HG03575 (cell line): ENCODE results near the gene ADGRB3.
"Not testable (repeated sequence)": the region's sequence is repeated elsewhere in the genome, so short reads cannot be mapped to it uniquely, and the experiment has no call there.

ENCODE experiments used
- ATAC-seq: cut with Tn5 transposase; IDR thresholded peaks from one replicate; pipeline ENCODE4 v1.9.1; 2021; ENCODE audit not compliant: unreplicated experiment, insufficient number of reproducible peaks, low FRiP score; ENCODE audit errors: extremely low read depth

Gene ADGRB3

DNA sequence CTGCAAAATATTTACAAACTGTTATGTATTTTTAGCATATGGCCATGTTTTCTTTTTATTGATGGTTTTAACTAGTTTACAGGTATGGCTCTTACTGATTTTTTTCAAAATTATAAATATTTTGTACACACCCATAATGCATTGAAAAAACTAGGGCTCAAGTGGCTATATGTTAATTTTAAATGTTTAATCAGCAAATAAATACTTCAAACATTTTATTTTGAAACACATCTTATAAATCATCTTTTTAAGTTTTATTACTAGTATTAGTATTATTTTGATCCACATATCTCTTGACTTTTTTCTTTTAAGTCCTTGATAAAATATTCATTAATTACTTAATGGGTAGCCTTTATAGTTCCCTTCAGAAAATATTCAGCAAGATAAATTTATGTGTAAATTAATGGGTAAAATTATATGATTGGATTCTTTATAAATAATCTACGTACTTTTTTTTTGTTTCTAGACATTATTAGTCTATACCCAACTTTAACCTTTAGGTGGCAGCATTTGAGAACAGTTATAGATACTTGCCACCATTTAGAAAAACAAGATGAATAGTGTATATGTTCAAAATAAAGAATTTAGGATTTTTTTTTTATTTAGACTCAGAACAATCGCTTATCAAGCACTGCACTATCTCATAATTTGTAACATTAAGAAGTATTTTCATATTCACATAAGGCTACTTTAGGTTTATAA lies 241.9 kb downstream of the ADGRB3 start:
- peak; percentile 78 for ATAC-seq

DNA sequence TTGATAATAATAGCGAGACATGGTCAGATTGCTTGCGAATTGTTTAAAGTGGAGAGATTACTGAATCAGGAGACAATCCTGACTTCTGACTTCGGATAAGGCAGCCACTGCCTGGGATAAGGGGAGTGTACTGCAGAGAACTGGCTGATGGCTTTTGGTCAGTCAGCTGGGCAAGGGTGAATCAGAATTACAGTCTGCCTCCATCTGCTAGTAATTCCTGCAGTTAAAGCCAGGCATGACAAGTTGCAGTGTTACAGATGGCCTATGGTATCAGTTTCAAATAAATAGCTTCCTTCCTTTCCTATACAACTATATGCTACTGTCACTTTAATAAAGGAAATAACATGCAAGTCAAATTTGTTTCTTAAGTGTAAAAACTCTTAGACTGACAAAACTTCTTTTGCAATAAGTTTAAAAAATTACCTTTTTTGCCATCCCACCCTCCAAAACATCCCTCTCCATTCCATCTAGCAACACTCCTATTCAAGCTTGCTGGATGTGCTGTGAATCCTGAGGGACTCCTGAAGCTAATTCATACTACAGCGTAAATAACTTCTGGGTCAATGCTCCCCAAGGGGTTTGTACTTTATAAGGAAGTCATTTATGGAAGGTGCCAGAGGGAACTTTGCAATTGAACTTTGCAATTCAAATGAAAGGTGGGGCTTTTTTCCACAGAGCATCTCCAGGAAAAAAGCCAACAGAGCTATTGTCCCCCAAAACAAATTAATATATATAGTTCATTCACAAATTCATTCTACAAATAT lies 245.2 kb downstream of the ADGRB3 start:
- ATAC-seq, result no peak

DNA sequence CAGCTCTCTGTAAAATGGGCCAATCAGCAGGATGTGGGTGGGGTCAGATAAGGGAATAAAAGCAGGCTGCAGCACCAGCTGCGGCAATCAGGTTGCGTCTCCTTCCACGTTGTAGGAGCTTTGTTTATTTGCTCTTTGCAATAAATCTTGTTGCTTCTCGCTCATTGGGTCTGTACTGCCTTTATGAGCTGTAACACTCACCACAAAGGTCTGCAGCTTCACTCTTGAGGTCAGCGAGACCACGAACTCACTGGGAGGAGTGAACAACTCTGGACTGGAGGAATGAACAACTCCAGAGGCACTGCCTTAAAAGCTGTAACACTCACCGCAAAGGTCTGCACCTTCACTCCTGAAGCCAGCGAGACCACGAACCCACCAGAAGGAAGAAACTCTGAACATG lies 248.2 kb downstream of the ADGRB3 start:
- not testable (repeated sequence) for ATAC-seq

DNA sequence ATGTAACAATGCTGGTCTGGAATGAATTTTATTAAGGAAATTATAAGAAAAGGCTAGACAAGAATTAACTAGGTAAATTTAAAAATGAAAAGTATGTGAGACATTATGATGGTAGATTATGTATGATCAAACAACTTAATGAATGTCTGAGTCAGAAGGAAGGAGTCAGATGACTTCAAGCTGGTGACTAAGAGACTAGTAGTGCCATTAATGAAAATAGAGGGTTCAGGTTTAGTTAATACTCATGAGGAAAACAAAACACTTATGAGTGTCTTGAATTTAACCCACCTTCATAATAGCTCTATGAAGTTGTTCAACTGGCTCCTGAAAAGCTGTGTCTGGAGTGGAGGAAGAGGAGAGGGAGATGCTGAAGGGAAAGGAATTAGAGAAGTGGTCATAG lies 256.3 kb downstream of the ADGRB3 start:
- no peak for ATAC-seq

DNA sequence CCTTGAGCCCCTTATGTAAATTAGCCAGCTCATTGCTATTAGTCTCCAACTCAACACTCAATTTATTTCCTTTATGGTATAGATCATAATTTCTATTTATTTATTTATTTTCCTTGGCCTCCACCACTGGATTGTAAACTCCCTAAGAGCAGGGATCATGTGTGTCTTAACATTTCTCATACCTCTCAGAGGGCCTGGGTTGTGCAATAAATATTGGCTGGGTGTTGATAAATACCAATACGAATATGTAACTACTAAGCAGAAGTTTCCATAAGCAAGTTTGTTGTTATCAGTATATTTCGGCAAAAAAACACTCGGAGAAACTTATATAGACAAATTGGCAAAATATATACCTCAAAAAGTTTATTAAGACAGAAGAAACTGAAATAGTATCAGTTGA lies 257.4 kb downstream of the ADGRB3 start:
- ATAC-seq, result no peak

DNA sequence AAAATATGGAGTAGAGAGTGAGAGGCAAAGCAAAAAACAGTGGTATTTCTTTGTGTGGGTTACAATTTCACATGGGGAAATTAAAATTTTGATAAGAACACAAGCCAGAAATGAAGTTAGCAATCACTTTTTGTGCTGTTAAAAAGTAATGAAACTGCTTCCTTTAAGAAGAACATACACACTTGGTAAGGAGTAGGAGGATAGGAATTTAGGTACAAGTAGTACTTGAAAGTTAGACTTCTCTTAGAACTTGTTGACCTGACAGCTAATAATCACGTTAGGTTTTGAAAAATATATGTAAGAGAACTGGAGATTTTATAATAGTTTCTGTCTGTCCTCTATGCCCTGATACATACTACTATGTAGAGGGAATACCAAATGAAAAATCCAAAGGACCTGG lies 260.8 kb downstream of the ADGRB3 start:
- ATAC-seq, result no peak

DNA sequence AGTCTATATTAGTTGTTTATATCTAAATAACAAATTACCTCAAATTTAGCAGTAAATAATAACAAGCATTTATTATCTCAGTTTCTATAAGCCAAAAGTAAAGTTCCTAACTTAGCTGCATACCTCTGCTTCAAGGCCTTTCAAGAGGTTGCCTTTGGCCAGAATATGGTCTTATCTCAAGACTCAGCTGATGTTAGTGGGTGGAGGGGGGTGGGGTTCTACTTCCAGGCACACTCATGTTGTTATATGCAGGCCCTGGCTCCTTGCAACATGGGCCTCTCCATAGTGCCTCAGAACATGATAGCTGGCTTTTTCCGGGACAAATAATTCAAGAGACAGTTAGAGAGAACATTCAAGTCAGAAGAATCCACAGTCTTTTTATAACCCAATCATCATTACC lies 266.0 kb downstream of the ADGRB3 start:
- ATAC-seq, result no peak

DNA sequence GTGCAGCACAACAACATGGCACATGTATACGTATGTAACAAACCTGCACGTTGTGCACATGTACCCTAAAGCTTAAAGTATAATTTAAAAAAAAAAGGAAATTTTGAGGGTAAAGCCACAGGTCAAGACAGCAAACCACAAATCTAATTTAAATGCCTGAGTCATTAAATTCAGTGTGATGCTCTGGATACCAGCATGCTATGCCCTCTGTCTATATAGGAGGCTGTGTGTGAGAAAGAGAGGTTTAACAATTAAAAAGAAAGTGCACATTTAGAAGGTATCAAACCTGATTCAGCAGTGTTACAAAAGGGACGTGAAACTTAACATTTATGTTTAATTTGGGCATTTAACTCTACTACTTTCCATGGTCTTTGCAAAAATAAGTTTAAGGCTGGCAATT lies 276.3 kb downstream of the ADGRB3 start:
- no peak for ATAC-seq

DNA sequence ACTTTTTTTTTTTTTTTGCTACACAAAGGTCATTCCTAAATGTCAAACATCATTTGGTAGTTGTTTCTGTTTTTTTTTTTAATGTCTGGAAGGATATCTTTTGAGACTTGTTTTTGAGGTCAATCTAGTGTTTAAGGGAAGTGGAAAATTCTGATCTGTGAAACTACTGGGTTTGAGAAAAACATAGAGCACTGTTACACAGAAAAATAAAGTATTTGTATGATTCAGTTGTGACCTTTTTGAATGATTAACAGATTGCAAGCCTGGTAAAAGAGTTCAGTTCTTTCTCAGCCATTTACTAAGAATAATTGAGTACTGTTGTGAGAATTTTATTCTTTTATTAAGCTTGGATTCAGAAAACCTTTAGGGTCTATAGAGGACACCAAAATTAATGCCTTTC lies 276.7 kb downstream of the ADGRB3 start:
- no peak for ATAC-seq

DNA sequence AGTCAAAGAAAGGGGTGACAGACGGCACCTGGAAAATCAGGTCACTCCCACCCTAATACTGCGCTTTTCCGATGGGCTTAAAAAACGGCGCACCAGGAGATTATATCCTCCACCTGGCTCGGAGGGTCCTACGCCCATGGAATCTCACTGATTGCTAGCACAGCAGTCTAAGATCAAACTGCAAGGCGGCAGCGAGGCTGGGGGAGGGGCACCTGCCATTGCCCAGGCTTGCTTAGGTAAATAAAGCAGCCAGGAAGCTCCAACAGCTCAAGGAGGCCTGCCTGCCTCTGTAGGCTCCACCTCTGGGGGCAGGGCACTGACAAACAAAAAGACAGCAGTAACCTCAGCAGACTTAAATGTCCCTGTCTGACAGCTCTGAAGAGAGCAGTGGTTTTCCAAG lies 277.7 kb downstream of the ADGRB3 start:
- ATAC-seq, result not testable (repeated sequence)

DNA sequence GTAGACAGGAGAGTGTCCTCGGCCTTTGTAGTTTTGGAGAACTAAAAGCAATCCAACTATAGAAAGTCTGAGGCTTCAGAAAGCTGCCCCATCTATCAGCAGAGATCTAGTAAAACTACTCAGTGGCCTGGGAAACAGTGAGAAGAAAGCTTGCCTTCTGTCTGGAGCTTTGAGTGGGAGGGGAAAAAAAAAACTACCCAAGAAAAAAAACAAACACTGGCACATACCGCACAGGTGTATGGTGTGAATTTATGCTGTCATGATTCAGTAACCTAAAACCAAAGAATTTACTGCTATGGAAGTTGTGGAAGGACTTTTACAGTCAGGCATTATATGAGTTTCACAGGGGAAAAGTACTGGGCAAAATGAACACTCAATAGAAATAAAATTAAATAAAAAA lies 280.5 kb downstream of the ADGRB3 start:
- ATAC-seq, result no peak

DNA sequence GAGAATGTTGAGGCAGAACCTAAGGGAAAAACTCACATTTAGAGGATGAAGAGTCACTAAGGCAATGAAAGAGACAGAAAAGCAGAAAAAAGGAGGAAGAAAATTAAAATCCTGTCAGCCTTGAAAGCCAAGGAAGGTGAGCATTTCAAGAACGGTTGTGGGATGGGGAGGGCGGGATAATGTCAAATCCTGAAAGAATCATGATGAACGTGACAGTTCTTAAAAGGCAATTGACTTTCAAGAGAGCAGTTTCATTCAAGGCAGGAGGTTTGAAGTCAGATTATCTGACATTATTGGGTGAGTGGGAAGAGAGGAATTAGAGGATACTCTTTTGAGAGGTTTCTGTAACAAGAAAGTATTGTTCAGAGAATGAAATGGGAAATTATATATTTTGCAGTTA lies 284.5 kb downstream of the ADGRB3 start:
- no peak for ATAC-seq

DNA sequence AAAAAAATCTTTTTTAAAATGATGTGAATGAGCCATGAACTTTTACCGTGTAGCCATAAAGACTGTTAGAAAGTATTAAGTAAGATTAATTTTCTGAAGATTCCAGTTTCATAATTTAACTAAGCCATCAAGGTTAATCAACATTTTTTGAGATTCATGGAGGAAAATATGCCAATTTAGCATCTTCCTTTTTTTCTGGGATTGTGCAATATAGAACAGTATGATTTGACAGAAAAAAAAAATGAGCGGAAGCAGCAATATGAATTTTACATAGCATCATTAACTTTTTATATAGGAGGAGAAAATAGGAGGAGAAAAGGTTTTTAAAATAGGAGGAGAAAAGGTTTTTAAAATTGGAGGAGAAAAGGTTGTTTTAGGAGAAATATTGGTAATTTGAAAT lies 306.3 kb downstream of the ADGRB3 start:
- no peak for ATAC-seq

DNA sequence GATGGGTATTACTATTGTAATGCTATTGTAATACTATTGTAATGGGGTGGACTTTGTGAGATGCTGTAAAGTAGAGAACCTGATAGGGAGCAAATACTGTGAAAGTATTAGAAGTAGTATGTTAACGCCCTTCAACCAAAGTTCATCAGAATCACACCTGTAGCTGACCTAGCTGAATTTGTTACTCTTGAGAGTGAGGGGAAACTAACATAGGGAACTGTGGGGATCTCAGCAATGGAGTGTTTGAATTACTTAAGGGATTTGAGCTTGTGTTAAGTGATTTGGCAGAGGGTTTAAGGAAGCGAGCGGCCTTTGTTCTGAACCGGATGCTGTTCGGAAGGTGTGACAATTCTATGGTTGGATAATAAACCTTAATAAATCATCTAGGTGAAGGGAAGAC lies 312.6 kb downstream of the ADGRB3 start:
- ATAC-seq, result no peak

DNA sequence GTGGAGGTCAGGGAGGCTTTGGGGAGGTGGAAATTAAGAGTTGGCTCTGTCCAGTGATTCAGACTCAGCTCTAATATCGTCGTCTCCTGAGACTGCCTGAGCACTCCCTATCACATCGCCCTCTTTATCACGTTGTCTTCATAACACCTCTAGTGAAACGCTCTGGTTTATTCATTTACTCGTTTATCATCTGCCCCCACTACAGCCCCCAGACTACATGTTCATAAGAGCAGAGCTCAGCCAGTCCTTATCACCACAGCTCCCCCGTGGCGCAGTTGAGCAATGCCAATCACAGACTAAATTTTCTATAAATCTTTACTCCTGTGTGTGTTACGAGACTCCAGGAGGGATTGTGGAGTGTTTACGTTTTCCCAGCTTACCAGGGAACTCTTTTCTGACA lies 316.2 kb downstream of the ADGRB3 start:
- ATAC-seq, result no peak

DNA sequence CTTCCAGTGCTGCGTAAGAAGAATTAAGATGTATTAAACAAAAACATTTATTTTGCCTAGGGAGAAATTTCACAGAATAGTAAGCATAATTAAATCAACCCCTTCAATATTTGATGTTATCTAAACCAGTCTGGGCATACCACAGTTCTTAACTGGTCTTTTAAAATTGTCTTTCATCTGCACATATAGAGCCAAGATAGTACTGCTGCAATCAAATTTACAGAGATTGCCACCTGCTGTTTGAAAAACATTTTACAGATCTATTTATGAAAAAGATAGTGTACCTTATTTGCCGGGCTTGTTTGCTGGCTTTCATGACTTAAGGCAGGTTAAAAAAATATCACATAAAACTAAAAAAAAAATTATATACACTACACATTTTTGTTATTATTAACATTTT lies 323.2 kb downstream of the ADGRB3 start:
- no peak for ATAC-seq

DNA sequence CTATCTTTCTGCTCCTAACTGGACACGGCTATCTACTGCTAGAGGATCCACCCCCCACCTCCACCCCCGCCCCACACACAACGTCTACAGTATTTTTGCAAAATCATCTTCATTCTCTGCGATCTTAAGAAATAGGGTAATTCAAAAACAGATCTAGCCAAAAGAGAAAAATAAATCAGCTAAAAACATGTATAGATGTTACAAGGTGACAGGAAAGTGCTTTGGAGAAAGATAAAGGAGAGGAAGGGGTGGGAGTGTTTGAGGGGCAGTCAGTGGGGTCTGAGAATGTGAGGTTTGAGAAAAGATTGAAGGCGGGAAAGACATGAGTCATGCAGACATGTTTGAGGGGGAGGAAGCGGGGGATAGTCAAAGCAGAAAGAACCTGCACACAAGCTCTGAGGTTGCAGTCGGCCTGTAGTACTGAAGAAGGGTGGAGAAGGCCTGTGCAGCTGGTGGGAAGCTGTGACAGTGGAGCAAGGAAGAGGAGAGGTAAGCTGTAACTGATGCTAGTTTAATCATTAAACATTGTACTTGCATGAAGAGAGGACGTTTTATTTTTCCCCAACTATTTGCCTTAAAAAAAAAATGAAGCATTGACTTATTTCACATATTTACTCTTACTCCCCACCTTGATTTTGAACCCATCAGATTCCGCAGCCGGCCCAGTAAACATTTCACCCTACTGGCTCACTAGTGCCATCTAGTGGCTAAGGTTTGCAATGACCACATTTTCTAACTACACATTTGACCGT lies 332.6 kb downstream of the ADGRB3 start:
- peak; percentile 82 for ATAC-seq

DNA sequence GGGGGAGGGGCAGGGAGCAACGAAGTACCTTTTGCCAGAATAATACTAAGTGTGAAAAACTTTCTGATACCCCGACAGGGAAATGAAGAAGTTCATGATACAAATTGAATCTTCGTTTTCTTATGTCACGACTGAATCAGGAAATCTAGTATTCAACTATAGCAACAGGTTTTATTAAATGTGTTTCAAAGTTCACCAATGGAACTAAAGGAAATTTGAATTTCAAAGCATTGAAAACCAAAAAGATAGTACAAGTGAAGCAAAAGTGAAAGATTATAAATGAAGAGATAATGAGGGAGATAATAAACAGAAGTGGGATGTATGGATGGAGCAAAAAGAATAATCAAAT lies 333.2 kb downstream of the ADGRB3 start:
- ATAC-seq, result no peak

DNA sequence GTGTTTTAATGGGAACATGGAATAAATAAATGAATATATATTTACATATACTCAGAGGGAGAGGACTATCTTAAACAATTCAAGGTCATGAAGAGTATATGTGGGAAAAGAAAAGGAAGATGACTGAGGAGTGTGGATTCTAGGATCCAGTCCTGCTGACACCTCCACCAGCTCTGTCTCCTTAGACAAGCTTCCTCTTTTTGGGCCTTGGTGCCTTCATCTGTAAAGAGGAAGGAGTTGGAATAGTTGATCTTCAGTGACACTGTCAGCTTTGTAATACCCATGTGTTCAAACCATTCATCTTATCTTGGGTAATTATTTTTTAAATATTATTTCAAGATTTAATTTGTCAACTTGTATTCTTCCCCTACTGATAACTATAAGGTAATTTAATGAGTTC lies 338.0 kb downstream of the ADGRB3 start:
- no peak for ATAC-seq

DNA sequence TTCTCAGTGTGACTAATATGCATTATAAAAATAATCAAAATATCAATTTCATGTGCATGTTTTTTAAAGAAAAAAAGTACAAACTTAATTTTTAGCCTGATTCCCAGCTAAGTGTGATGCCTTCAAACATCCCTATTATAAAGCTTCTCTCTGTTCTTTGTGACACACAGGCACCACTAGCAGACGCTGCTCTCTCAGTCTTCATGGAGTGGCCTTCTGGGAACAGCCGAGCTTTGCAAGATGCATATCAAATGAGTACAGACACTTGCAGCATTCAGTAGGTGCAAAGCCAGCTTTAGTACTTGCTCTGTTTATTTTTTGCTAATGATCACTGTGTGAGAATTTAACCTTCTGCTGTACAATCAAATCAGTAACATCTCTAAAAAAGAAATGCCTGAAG lies 340.0 kb downstream of the ADGRB3 start:
- no peak for ATAC-seq
